Frontal cortex (tissue), 4 donors: Measurements from ENCODE around the gene PRSS8. TPM values are rescaled to one million over a fixed set of nuclear protein-coding genes. Genes with fewer than 3 reads are reported as not detected.

ENCODE experiments used
- DNase-seq, 2 donors: peaks; one replicate each; pipeline ENCODE4 v3.0.0; 2012; ENCODE audit warnings: low spot score in 2 of 2
- FAIRE-seq: peaks from 2 replicates; lab custom pipeline; 2012; peaks lifted over from hg19 to GRCh38; lab: Jason Lieb, UNC
- small RNA-seq: library from RNA; depleted of rRNA; stranded (forward); fragments of <200 nt; gene quantifications from one replicate; pipeline ENCODE3, GENCODE V24; 2014
- total RNA-seq: library from RNA; depleted of rRNA; stranded (reverse); fragments of >200 nt; gene quantifications from one replicate; pipeline ENCODE4 v1.2.3, GENCODE V29; 2014
- donor health status: control.
- donor health status: control.
- donor health status: control.

The PRSS8 gene
- total RNA-seq, 1 donor from 2014 or later = not detected

DNA sequence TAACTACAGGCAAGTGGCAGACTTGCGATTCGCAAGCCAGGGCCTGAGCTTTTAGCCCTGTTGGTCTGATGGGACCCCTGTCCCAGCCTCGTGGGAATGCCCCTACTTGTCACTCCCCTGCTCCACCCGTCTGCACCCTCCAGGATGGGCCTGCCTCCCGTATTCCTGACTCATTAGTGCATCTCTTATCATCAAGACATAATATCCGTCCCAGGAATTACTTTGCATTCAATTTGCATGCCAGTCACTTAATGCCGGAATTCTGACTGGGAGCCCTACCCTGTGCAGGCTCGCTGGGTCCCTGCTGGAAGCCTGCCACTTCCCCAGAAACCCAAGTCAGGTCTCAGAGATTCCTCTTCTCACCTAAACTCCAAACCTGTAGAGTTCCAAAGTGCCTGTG, 50.1 kb downstream of the PRSS8 start:
- FAIRE-seq = no peak

DNA sequence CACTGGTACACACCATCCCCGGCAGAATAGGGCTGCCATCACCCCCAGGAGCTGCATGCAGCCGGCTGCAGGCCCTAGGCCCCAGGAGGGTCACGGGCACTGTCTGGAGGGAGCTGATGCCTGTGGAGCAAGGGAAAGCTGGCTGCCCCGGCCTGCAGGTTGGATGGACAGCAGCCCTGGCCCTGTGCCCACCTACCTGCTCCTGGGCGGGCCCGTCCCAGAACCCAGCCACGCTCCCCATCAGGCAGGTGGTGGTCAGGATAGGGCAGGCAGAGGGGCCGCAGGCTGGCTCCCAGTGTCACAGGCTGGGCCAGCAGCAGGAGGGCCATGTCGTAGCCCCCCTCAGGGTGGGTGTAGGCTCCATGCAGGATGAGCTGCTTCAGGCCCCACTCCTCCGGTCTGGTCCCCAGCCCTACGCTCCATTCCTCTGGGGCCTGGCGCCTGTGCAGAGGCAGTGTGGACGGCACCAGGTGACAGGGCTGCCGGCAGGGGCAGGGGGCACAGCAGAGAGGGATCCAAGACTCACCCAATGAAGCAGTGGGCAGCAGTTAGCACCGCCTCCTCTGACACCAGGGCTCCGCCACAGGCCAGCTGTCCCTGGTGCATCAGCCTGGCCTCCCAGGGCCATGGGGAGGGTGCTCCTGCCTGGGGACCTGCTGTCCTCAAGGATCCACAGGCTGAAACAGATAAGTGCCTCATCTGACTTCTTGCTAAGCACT, 50.8 kb downstream of the PRSS8 start:
- FAIRE-seq = no peak
- no peak for DNase-seq

More for the DNA sequence above, 50.1 kb downstream of the PRSS8 start:
- DNase-seq = no peak

DNA sequence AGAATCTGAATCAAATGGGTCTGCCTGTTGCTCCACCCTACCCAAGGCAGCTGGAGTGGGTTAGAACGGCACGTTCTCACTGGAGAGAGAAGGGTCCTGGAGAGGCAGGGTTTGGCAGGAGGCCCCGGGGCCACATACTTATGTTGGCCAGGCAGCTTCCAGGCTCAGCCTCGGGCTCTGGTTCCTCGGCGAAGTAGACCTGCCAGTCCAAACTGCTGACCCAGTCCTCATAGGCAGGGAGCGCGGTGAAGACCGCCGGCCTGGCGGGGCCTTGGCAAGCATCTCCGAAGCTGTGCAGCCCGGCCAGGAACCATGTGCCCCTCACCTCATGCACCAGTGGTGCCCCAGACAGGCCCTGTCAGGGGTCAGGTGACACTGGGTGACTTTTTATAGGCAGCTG, 51.5 kb downstream of the PRSS8 start:
- no peak for FAIRE-seq

DNA sequence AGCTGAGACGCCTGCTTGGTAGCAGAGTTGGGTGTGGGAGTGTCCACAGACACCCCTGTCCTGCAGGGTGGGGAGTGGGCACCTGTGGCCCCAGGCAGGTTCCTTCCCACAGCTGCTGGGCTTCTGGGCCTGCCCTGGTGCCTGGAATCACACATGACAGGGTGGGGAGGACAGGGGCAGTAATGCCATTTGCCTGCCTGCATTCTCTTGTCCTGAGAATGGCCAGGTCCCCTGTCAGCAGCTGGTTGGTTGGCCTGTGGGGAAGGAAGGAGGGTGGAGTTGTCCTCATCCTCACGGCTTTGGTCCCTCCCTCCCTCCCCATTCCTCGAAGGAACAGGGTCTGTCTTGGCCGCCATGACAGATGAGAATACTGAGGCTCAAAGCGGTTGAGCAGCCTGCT, 52.0 kb downstream of the PRSS8 start:
- FAIRE-seq (no peak), DNase-seq (no peak)

More for the DNA sequence above, 51.5 kb downstream of the PRSS8 start:
- no peak for DNase-seq

DNA sequence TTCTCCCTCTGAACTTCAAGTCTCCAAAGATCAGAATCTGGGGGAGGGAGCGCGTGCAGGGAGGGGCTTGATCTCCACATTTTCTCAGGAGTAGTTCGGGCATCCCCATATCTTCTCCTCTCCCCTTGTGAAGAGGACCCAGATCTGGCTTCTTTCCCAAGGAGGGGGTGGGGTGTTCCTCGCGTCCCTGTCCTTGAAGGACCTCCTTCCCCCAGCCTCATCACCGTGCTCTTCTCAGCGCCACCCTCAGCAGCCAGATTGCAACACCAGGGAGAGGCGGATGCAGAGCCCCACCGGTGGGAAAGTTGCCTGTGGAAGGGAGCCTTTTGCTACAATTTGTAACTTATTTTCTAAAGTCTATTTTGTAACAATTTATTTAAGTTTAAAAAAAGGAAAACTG, 52.4 kb downstream of the PRSS8 start:
- FAIRE-seq (no peak), DNase-seq (no peak)

DNA sequence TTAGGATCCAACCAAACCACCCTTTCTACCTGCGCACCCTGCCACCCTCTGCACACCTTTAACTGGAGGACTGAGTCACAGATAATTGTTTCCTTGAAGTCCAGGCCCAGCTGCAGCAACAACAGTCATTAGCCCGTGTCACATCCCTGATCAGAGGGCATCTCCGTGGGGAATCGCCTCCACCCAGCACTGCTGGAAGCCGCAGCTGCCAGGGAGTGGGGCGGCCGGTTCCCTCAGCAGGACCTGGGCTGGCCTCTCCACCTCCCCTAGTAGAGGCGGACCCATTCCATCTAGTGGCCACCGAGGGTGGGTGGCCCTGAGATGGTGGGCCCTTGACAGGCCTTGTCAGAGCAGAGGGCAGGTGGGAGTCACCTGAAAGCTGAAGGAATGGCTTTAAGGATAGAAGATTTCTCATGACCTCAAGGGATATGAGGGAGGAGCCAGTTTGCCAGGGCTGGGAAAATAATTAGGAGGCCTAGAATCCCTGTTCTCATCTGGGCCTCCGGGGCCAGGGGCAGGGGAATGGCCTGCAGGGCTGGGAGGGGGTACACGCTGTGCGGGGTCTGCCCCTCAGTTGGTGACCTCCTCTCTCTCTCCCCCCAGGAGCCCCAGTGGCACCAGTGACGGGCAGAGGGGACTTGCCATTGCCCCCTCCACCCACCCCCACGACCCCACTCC, 53.0 kb downstream of the PRSS8 start:
- FAIRE-seq (no peak), DNase-seq (no peak)

Small RNA genes within 50 kb of the gene (small RNA-seq; reads per million reads assigned to genes)
- not detected for gene AC009088.4
- gene NDUFA3P6 = not detected

Other genes with a start within 250 kb of the PRSS8 start
- 41.6 TPM for gene BCL7C, start 241.7 kb downstream of the PRSS8 start, total RNA-seq
- 0.41 TPM for gene CTF1, start 239.1 kb downstream of the PRSS8 start, total RNA-seq
- gene FBXL19, start 212.2 kb downstream of the PRSS8 start, total RNA-seq = 66.4 TPM
- 4.1 TPM for gene ORAI3, start 186.7 kb downstream of the PRSS8 start, total RNA-seq
- gene SETD1A, start 178.0 kb downstream of the PRSS8 start, total RNA-seq = 1.6 TPM
- gene HSD3B7, start 150.5 kb downstream of the PRSS8 start, total RNA-seq = 2.0 TPM
- gene STX1B, start 125.1 kb downstream of the PRSS8 start, total RNA-seq = 11.4 TPM
- gene STX4, start 102.2 kb downstream of the PRSS8 start, total RNA-seq = 13.9 TPM
- gene ZNF668, start 61.5 kb downstream of the PRSS8 start, total RNA-seq = 9.0 TPM
- 14.7 TPM for gene ZNF646, start 61.3 kb downstream of the PRSS8 start, total RNA-seq
- 1.6 TPM for gene PRSS53, start 46.8 kb downstream of the PRSS8 start, total RNA-seq
- gene VKORC1, start 40.9 kb downstream of the PRSS8 start, total RNA-seq = 35.9 TPM
- 11.4 TPM for gene BCKDK, start 27.3 kb downstream of the PRSS8 start, total RNA-seq
- gene KAT8, start 18.1 kb downstream of the PRSS8 start, total RNA-seq = 47.7 TPM
- gene PRSS36, start 14.3 kb upstream of the PRSS8 start, total RNA-seq = 1.6 TPM
- gene FUS, start 44.4 kb upstream of the PRSS8 start, total RNA-seq = 36.3 TPM
- 1.6 TPM for gene PYCARD, start 67.0 kb upstream of the PRSS8 start, total RNA-seq
- 1.2 TPM for gene TRIM72, start 78.4 kb upstream of the PRSS8 start, total RNA-seq
- gene PYDC1, start 81.4 kb upstream of the PRSS8 start, total RNA-seq = 0.41 TPM
- 2.0 TPM for gene ITGAM, start 124.2 kb upstream of the PRSS8 start, total RNA-seq
- gene ITGAX, start 219.4 kb upstream of the PRSS8 start, total RNA-seq = 0.41 TPM